Kasumi-1 (cell line): ENCODE results near the gene MYD88.
A peak's percentile ranks its signal among the peaks of the same experiment; 100 is the strongest.

ENCODE experiments used
- DNase-seq, 2 experiments: peaks; one replicate each; lab custom pipeline; 2025; lab: John Stamatoyannopoulos, UW

Gene MYD88

DNA sequence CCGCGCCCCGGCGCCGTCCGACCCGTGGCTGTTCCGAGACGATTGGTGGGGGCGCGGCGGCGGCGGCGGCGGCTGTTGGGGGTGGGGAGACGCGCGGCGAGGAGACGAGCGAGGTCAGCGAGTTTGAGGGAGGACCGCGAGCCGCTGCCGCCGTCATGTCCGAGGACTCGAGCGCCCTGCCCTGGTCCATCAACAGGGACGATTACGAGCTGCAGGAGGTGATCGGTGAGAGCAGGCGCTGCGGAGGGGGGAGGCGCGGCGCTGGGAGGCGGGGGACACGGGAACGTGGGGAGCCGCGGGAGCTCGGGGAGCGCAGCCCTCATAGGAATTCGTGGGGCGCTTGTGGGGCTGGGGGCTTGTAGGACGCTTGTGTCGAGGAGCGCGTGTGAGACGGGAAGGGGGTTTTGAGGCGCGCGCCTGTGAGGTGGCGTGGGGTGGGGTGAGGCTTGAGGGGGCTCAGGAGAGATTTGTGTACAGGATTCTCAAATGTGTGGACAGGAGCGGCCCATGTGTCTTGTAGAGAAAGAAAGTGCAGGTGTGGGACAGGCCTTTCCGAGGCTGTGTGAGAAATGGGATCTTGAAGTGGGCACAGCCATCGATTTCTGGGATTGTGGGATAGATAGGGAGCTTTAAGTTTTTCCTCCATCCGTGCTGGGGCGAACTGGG, 27.4 kb downstream of the MYD88 start:
- DNase-seq, result peak in 1 of 2 experiments; percentile 40

DNA sequence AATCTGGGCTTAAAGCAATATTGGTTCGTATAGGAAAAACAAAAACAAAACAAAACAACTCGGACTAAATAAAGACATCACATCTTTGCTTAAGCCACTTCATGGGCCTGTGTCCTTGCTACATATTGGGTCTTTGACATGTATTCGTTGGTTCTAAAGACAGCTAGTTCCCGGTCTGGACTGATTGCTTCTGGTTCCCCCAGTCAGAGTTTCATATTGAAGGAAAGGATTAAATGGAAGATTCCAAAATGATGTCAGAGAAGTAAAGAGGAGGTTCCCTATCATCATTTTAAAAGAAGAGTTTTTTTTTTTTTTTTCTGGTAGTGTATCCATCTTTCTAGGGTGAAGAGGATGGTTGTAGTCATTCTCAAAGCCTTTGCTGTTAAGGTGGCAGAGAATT, 29.1 kb downstream of the MYD88 start:
- DNase-seq, result no peak

DNA sequence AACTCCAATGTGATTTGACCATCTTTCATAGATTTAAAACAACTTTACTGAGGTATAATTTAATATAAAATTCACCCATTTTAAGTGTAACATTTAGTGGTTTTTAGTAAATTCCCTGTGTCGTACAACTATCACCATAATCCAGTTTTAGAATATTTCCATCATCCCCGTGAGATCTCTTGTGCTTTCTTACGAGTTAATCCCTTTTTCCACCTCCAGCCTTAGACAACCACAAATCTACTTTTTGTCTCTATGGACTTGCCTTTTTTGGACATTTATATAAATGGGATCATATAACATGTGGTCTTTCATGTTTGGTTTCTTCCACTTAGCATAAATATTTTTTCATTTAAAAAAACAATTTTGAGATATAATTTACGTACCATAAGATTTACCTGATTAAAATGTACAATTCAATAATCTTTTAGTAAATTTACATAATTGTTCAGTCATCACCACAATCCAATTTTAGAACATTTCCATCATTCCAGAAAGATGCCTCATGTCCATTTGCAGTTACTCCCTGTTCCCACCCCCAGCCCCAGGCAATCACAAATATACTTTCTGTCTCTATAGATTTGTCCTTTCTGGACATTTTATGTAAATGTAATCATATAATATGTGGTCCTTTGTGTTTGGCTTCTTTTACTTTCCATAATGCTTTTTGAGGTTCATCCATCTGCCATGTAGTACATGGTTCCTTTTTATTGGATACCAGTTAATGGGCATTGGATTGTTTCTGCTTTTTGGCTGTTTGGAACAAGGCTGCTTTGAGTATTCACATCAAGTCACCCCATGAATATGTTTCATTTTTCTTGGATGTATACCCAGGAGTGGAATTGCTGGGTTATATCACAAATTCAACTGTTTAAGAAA, 29.9 kb downstream of the MYD88 start:
- DNase-seq, result no peak

DNA sequence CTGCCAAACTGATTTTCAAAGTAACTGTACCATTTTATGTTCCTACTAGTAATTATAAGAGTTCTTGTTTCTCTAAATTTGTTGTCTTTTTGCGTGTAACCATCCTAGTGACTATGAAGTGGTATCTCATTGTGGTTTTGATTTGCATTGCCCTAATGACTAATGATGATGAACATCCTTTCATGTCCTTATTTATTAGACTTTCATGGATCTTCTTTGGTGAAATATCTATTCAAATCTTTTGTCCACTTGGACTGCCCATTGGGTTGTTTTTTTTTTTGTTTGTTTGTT, 30.5 kb downstream of the MYD88 start:
- DNase-seq, result no peak

DNA sequence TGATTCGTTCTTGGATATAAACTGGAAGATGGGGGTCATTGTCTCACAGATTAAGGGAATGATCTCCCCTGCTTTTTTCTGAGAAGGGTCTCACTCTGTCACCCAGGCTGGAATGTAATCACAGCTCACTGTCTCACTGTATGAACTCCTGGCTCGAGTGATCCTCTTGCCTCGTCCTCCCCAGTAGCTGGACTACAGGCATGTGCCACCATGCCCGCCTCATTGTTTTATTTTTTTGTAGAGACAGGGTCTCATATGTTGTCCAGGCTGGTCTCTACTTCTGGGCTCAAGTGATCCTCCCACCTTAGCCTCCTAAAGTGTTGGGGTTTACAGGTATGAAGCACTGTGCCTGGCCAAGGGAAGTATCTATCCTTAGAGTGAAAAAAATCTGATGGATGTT, 32.3 kb downstream of the MYD88 start:
- no peak for DNase-seq

DNA sequence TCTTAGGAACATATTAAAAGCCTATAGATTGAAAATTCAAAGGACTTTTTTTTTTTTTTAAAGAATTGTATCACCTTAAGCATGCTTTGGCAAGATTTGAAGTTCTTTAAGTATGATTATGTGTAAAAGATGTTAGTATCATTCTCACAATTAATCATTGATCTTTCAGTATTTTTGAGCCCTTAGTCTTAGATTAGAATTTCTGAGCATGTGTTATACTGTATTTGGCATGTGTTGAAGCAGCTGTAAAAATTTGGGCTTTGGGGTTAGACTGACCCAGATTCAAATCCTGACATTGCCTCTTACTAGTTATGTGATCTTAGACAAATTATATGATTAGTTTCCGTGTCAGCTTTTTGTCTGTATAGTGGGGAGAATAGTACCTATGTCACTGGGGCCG, 33.2 kb downstream of the MYD88 start:
- no peak for DNase-seq

DNA sequence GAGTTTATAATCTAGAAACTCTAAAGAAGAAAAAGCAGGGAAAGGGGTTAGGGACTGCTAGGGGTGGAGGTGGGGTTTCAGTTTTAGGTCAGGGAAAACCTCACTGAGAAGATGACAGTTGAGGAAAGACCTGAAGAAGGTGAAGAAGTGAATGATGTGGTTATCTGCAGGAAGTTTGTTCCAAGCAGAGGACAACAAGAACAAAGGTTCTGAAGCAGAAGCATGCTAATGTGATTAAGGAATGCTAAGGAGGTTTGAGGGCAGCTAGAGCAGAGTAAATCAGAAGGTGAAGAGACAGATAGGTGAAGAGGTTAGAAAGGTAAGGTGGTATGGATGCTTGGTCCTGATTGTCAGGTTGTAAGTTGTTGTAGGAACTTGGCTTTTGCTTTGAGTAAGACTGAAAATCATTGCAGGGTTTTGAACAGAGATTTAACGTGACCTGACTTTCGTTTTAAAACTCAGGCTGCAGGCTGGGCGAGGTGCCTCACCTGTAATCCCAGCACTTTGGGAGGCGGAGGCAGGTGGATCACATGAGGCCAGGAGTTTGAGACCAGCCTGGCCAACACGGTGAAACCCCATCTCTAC, 35.5 kb downstream of the MYD88 start:
- DNase-seq, result no peak

DNA sequence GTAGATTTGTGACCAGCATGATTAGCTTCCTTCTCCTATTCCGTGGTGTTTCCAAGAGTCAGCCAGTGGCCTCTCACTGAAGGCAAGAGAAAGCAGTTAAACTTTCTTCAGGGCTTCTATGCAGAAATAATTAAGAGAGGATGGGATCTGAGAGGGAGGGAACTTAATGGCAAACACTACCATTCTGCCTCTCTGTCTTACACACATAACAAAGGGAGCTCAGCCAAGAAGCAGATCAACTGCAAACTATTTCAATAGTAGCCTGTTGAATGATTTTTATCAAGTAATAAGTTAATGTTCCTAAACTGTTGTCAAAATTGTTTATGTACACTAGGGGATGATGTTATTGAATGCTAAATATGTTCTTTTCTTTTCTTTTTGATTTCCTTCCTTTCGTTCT, 38.7 kb downstream of the MYD88 start:
- DNase-seq, result no peak

DNA sequence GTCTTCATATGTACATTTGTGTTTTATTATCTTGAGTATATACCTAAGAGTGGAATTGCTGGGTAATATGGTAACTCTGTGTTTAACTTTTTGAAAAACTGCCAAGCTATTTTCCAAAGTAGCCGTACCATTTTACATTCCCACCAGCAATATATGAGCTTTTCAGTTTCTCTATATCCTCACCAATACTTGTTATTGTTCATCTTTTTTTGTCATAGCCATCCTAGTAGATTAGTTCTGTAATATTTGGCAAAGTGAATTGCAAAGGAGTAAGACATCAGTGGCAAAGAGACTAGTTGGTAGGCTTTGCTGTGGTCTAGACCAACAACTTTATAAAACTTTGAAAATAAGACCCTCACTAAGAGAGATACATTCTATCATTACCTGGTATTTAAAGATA, 48.3 kb downstream of the MYD88 start:
- no peak for DNase-seq

DNA sequence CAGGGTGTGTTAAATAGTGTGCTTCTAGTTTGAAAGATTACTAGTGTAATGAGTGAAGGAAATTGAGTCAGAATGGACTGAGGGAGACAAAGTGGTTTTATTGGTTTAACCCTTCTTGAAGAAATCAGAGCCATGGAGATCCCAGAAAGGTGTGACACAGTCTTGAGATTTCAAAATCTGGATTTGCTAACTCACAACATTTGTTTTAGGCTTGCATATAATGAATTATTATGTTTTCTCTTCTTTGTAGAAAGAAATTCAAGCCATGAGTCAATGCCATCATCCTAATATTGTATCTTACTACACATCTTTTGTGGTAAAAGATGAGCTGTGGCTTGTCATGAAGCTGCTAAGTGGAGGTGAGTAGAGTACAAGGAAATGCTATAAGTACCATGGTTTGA, 52.0 kb downstream of the MYD88 start:
- no peak for DNase-seq
